Measurements from ENCODE around the gene BLMH.

- TF ChIP-seq POLR2A (IDR thresholded peaks at IDR 0.05) (no peak), CTCF (IDR thresholded peaks at IDR 0.05) (no peak)
Measured at GRCh38 chr17:30244853-30245385, 46.8 kb downstream of the BLMH start.

All from suprapubic skin (tissue), 3 donors.